ENCODE measurements around the gene TTLL10. TPM values are rescaled to one million over a fixed set of nuclear protein-coding genes. Genes with fewer than 3 reads are reported as not detected.

Gene TTLL10
- total RNA-seq, 1 donor from 2014 or later = 0.24 TPM

GRCh38 chr1:1210726-1211540 is 37.3 kb downstream of the TTLL10 start:
- intact Hi-C loops (cut with DNase I) = no loop called here
- DNase-seq (ENCODE audit: missing footprints) = peak; percentile 45

GRCh38 chr1:1211541-1212441 is 38.1 kb downstream of the TTLL10 start:
- ATAC-seq = no peak
- intact Hi-C loops (cut with DNase I) = no loop called here
- DNase-seq (ENCODE audit: missing footprints) = peak; percentile 41

More at GRCh38 chr1:1210726-1211540, 37.3 kb downstream of the TTLL10 start:
- ATAC-seq = no peak

- intact Hi-C loops (cut with DNase I) = no loop called here
- DNase-seq (ENCODE audit: missing footprints) = peak; percentile 79
- ATAC-seq = peak; percentile 13
Measured at GRCh38 chr1:1212780-1213344, 39.2 kb downstream of the TTLL10 start.

- DNase-seq (ENCODE audit: missing footprints) (peak; percentile 59), ATAC-seq (no peak)
- intact Hi-C loops (cut with DNase I) = no loop called here
Measured at GRCh38 chr1:1213345-1214265, 39.9 kb downstream of the TTLL10 start, which contains the start of gene TNFRSF4. TNFRSF4 (minus strand) TSS chr1:1214153; CDS start chr1:1214127, 26 bp downstream.

- no peak for ATAC-seq
- no peak for DNase-seq (ENCODE audit: missing footprints)
- intact Hi-C loops (cut with DNase I) = no loop called here
Measured at GRCh38 chr1:1215080-1215676, 41.5 kb downstream of the TTLL10 start.

GRCh38 chr1:1215881-1216605 is 42.4 kb downstream of the TTLL10 start:
- DNase-seq (ENCODE audit: missing footprints) = no peak
- intact Hi-C loops (cut with DNase I) = no loop called here
- ATAC-seq = no peak

GRCh38 chr1:1216770-1217620 is 43.3 kb downstream of the TTLL10 start:
- intact Hi-C loops (cut with DNase I) = no loop called here
- ATAC-seq (no peak), DNase-seq (ENCODE audit: missing footprints) (no peak)

- ATAC-seq (no peak), DNase-seq (ENCODE audit: missing footprints) (no peak)
- intact Hi-C loops (cut with DNase I) = no loop called here
Measured at GRCh38 chr1:1217621-1218523, 44.2 kb downstream of the TTLL10 start.

GRCh38 chr1:1218524-1219200 is 45.0 kb downstream of the TTLL10 start:
- ATAC-seq = no peak
- no peak for DNase-seq (ENCODE audit: missing footprints)
- intact Hi-C loops (cut with DNase I) = no loop called here

- no peak for DNase-seq (ENCODE audit: missing footprints)
- intact Hi-C loops (cut with DNase I) = no loop called here
- ATAC-seq = no peak
Measured at GRCh38 chr1:1219341-1219740, 45.7 kb downstream of the TTLL10 start.

- intact Hi-C loops (cut with DNase I) = no loop called here
- DNase-seq (ENCODE audit: missing footprints) = no peak
- ATAC-seq = no peak
Measured at GRCh38 chr1:1220197-1220596, 46.5 kb downstream of the TTLL10 start.

GRCh38 chr1:1221887-1222574 is 48.4 kb downstream of the TTLL10 start:
- no peak for DNase-seq (ENCODE audit: missing footprints)
- ATAC-seq = no peak
- intact Hi-C loops (cut with DNase I) = no loop called here

GRCh38 chr1:1222575-1223225 is 49.0 kb downstream of the TTLL10 start:
- ATAC-seq = no peak
- DNase-seq (ENCODE audit: missing footprints) = no peak
- intact Hi-C loops (cut with DNase I) = no loop called here

- DNase-seq (ENCODE audit: missing footprints) = no peak
- no peak for ATAC-seq
- intact Hi-C loops (cut with DNase I) = no loop called here
Measured at GRCh38 chr1:1223321-1223720, 49.6 kb downstream of the TTLL10 start.
